ENCODE data around the gene SLC22A16. TPM values are rescaled to one million over a fixed set of nuclear protein-coding genes. Genes with fewer than 3 reads are reported as not detected.

SLC22A16 gene
- total RNA-seq, 4 donors from 2014 or later, result not detected

GRCh38 chr6:110401585-110402176 is 74.7 kb downstream of the SLC22A16 start:
- in situ Hi-C loops (cut with MboI; ENCODE audit: low sequenced_read_pairs in 4 of 4) (no loop called here), intact Hi-C loops (cut with DNase I; ENCODE audit: low total_unique reads) (no loop called here)
- Histone ChIP-seq H3K4me3 (no peak overlapping the region), H3K27ac (no peak overlapping the region), H3K27me3 (no peaks in the 10 kb centered on the region), H3K9me3 (no peaks in the 10 kb centered on the region), H3K4me1 (no peaks in the 10 kb centered on the region), H3K36me3 (peaks cover 0 to 5% of the 10 kb centered on the region in 2 donors)
- ATAC-seq (no peak), DNase-seq (no peak)
- TF ChIP-seq CTCF (IDR thresholded peaks at IDR 0.05 in 4 of 5, conservative IDR thresholded peaks at IDR 0.05 in 1 of 5), result no peak
- no peak for TF ChIP-seq POLR2A (IDR thresholded peaks at IDR 0.05)

GRCh38 chr6:110400208-110400607 is 76.2 kb downstream of the SLC22A16 start:
- Histone ChIP-seq H3K36me3 (no peaks in the 10 kb centered on the region), H3K4me1 (no peaks in the 10 kb centered on the region), H3K4me3 (peak overlapping the region in 3 of 4 donors; percentile 25 to 39 (median 35)), H3K27me3 (no peaks in the 10 kb centered on the region), H3K27ac (no peak overlapping the region), H3K9me3 (no peaks in the 10 kb centered on the region)
- TF ChIP-seq POLR2A (IDR thresholded peaks at IDR 0.05), result no peak
- no peak for TF ChIP-seq CTCF (IDR thresholded peaks at IDR 0.05 in 4 of 5, conservative IDR thresholded peaks at IDR 0.05 in 1 of 5)
- no peak for DNase-seq
- ATAC-seq, result no peak
- intact Hi-C loops (cut with DNase I; ENCODE audit: low total_unique reads) (no loop called here), in situ Hi-C loops (cut with MboI; ENCODE audit: low sequenced_read_pairs in 4 of 4) (no loop called here)

GRCh38 chr6:110399219-110400071 is 77.0 kb downstream of the SLC22A16 start:
- ATAC-seq, result no peak
- no peak for DNase-seq
- no peaks in the 10 kb centered on the region for H3K36me3 ChIP-seq
- TF ChIP-seq POLR2A (IDR thresholded peaks at IDR 0.05), result no peak
- no peak for TF ChIP-seq CTCF (IDR thresholded peaks at IDR 0.05 in 4 of 5, conservative IDR thresholded peaks at IDR 0.05 in 1 of 5)
- no peaks in the 10 kb centered on the region for H3K9me3 ChIP-seq
- intact Hi-C loops (cut with DNase I; ENCODE audit: low total_unique reads), result loop anchor here (10.0 kb wide), 1 partner anchor 695 kb away; no protein-coding TSS in a partner anchor
- in situ Hi-C loops (cut with MboI; ENCODE audit: low sequenced_read_pairs in 4 of 4), result loop anchor here in 2 of 4 donors (10.0 to 25.0 kb wide), 3 partner anchors 687 to 862 kb away; no protein-coding TSS in a partner anchor
- no peak overlapping the region for H3K27ac ChIP-seq
- H3K27me3 ChIP-seq, result no peaks in the 10 kb centered on the region
- no peaks in the 10 kb centered on the region for H3K4me1 ChIP-seq
- peak overlapping the region; percentile 20 to 39 (median 30) for H3K4me3 ChIP-seq

- Histone ChIP-seq H3K4me3 (no peak overlapping the region), H3K36me3 (no peaks in the 10 kb centered on the region), H3K9me3 (no peaks in the 10 kb centered on the region), H3K4me1 (no peaks in the 10 kb centered on the region), H3K27me3 (no peaks in the 10 kb centered on the region), H3K27ac (no peak overlapping the region)
- no peak for ATAC-seq
- in situ Hi-C loops (cut with MboI; ENCODE audit: low sequenced_read_pairs in 4 of 4) (loop anchor here in 2 of 4 donors (10.0 to 25.0 kb wide), 3 partner anchors 686 to 861 kb away; no protein-coding TSS in a partner anchor), intact Hi-C loops (cut with DNase I; ENCODE audit: low total_unique reads) (loop anchor here (10.0 kb wide), 1 partner anchor 694 kb away; no protein-coding TSS in a partner anchor)
- no peak for DNase-seq
- TF ChIP-seq POLR2A (IDR thresholded peaks at IDR 0.05) (no peak), CTCF (IDR thresholded peaks at IDR 0.05 in 4 of 5, conservative IDR thresholded peaks at IDR 0.05 in 1 of 5) (no peak)
Measured at GRCh38 chr6:110398778-110399177, 77.6 kb downstream of the SLC22A16 start.

Data from gastrocnemius medialis (tissue), 4 donors.